WTC11 (cell line): ENCODE results near the gene MEAF6. TPM values are rescaled to one million over a fixed set of nuclear protein-coding genes. Genes with fewer than 3 reads are reported as not detected.

ENCODE experiments used
- ATAC-seq: fragments of 200-7000 bp; cut with Tn5 transposase; 2 replicates; pipeline ENCODE4 v1.10.0; 2021; ENCODE audit warnings: mild to moderate bottlenecking, moderate library complexity
- CTCF ChIA-PET: fragments of 300-600 bp; sonication (Branson Sonifier 250); formaldehyde crosslinking; loops from one replicate; lab custom pipeline; 2021; ENCODE audit warnings: antibody characterized with exemption; lab: Charles Lee
- POLR2A ChIA-PET: fragments of 350-600 bp; sonication (Branson Sonifier 250); formaldehyde crosslinking; loops from one replicate; lab custom pipeline; 2021; ENCODE audit warnings: antibody characterized with exemption; lab: Charles Lee
- DNase-seq: peaks from one replicate; pipeline ENCODE4 v3.0.0; 2021; ENCODE audit warnings: low spot score
- H3K27ac Mint-ChIP-seq: 2 replicates; pipeline ENCODE4 v1.8.0; 2021; ENCODE audit warnings: mixed read lengths
- H3K27me3 Mint-ChIP-seq: 2 replicates; pipeline ENCODE4 v1.8.0; 2021; ENCODE audit warnings: low read depth, mild to moderate bottlenecking, moderate library complexity, mixed read lengths
- H3K36me3 Mint-ChIP-seq: 2 replicates; pipeline ENCODE4 v1.8.0; 2021; ENCODE audit warnings: mixed read lengths
- H3K4me1 Mint-ChIP-seq: 2 replicates; pipeline ENCODE4 v1.8.0; 2022; ENCODE audit warnings: mixed read lengths
- H3K4me3 Mint-ChIP-seq: 2 replicates; pipeline ENCODE4 v1.8.0; 2021; ENCODE audit warnings: mild to moderate bottlenecking, moderate library complexity, mixed read lengths
- H3K9me3 Mint-ChIP-seq: 2 replicates; pipeline ENCODE4 v1.8.0; 2021; ENCODE audit warnings: mixed read lengths
- ATF1 ChIP-seq: sonication (generic); formaldehyde crosslinking; IDR thresholded peaks from 2 replicates; pipeline ENCODE4 v1.8.1; 2023; ENCODE audit warnings: mild to moderate bottlenecking, moderate library complexity, missing genetic modification reagents
- ELF4 ChIP-seq: sonication (generic); formaldehyde crosslinking; IDR thresholded peaks from 2 replicates; pipeline ENCODE4 v1.8.1; 2022; ENCODE audit warnings: low read depth, mild to moderate bottlenecking, moderate library complexity, missing genetic modification reagents
- ESRRA ChIP-seq: sonication (generic); formaldehyde crosslinking; IDR thresholded peaks from 2 replicates; pipeline ENCODE4 v1.8.1; 2022; ENCODE audit warnings: mild to moderate bottlenecking, missing genetic modification reagents, borderline replicate concordance
- GRHL2 ChIP-seq: fragments of 250-450 bp; sonication (Bioruptor Pico); IDR thresholded peaks from 2 replicates; pipeline ENCODE4 v1.8.0; 2022; ENCODE audit warnings: mild to moderate bottlenecking, moderate library complexity; ENCODE audit not compliant: insufficient replicate concordance, severe bottlenecking
- JUN ChIP-seq: sonication (generic); formaldehyde crosslinking; IDR thresholded peaks from 2 replicates; pipeline ENCODE4 v1.8.0; 2023; ENCODE audit warnings: mild to moderate bottlenecking, missing genetic modification reagents
- MXD4 ChIP-seq: fragments of 250-450 bp; sonication (Bioruptor Pico); IDR thresholded peaks from 2 replicates; pipeline ENCODE4 v1.8.0; 2021; ENCODE audit warnings: mild to moderate bottlenecking, moderate library complexity, borderline replicate concordance
- NFE2L1 ChIP-seq: sonication (generic); formaldehyde crosslinking; IDR thresholded peaks from 2 replicates; pipeline ENCODE4 v1.8.1; 2023; ENCODE audit warnings: missing genetic modification reagents
- NFYB ChIP-seq: sonication (generic); formaldehyde crosslinking; conservative IDR thresholded peaks from 2 replicates; pipeline ENCODE4 v1.8.0; 2022; ENCODE audit warnings: low read depth, missing genetic modification reagents
- SOX15 ChIP-seq: fragments of 250-450 bp; sonication (Bioruptor Pico); IDR thresholded peaks from 2 replicates; pipeline ENCODE4 v1.9.0; 2021; ENCODE audit warnings: mild to moderate bottlenecking
- ZNF121 ChIP-seq: sonication (generic); formaldehyde crosslinking; IDR thresholded peaks from 2 replicates; pipeline ENCODE4 v1.8.0; 2023; ENCODE audit warnings: missing genetic modification reagents
- total RNA-seq: library from RNA; stranded (reverse); gene quantifications from 3 replicates; pipeline ENCODE4 v1.2.3, GENCODE V29; 2021
- TF ChIP-seq, protein P1 (sequence below): fragments of 200-600 bp; IDR thresholded peaks from 2 replicates; pipeline ENCODE4 v1.8.0; 2022; ENCODE audit warnings: antibody characterized with exemption
- TF ChIP-seq, protein P2 (sequence below): fragments of 250-450 bp; sonication (Bioruptor Pico); IDR thresholded peaks from 2 replicates; pipeline ENCODE4 v1.8.0; 2021; ENCODE audit warnings: mild to moderate bottlenecking
- TF ChIP-seq, protein P3 (sequence below): fragments of 250-450 bp; sonication (Bioruptor Pico); IDR thresholded peaks from 2 replicates; pipeline ENCODE4 v2.1.2; 2022; ENCODE audit warnings: mild to moderate bottlenecking, moderate library complexity
- TF ChIP-seq, protein P4 (sequence below): sonication (generic); formaldehyde crosslinking; IDR thresholded peaks from 2 replicates; pipeline ENCODE4 v1.8.1; 2023; ENCODE audit warnings: mild to moderate bottlenecking, missing genetic modification reagents, borderline replicate concordance
- TF ChIP-seq, protein P5 (sequence below): sonication (generic); formaldehyde crosslinking; conservative IDR thresholded peaks from 2 replicates; pipeline ENCODE4 v1.8.1; 2023; ENCODE audit warnings: mild to moderate bottlenecking, low read depth, missing genetic modification reagents, moderate library complexity
- TF ChIP-seq, protein P6 (sequence below): sonication (generic); formaldehyde crosslinking; IDR thresholded peaks from 2 replicates; pipeline ENCODE4 v1.8.0; 2023; ENCODE audit warnings: mild to moderate bottlenecking, missing genetic modification reagents

The MEAF6 gene
- total RNA-seq, 1 experiment from 2014 or later: 37.4 TPM

DNA sequence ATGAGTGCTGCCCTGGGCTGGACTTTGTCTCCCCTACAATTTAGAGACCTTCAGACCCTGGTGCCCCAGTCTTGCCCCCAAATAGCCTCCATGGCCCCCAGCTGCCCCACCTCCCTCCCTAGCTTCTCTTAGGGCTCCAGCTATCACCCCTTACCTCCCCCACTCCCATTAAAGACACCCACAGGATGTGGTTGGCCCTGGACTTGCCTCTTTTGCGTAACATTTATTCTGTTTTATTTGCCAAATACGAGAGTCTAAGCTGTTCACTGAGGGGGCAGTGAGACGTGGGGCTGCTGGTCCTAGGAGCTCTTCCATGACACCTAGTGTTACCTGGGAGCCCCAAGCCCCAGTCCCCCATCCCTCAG, 35.7 kb downstream of the MEAF6 start (continued):
- TF ChIP-seq, protein P1, sequence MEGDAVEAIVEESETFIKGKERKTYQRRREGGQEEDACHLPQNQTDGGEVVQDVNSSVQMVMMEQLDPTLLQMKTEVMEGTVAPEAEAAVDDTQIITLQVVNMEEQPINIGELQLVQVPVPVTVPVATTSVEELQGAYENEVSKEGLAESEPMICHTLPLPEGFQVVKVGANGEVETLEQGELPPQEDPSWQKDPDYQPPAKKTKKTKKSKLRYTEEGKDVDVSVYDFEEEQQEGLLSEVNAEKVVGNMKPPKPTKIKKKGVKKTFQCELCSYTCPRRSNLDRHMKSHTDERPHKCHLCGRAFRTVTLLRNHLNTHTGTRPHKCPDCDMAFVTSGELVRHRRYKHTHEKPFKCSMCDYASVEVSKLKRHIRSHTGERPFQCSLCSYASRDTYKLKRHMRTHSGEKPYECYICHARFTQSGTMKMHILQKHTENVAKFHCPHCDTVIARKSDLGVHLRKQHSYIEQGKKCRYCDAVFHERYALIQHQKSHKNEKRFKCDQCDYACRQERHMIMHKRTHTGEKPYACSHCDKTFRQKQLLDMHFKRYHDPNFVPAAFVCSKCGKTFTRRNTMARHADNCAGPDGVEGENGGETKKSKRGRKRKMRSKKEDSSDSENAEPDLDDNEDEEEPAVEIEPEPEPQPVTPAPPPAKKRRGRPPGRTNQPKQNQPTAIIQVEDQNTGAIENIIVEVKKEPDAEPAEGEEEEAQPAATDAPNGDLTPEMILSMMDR: no peak
- TF ChIP-seq ZNF121 (no peak), GRHL2 (CRISPR knock-in tag) (no peak), ELF4 (CRISPR knock-in tag) (no peak), ATF1 (CRISPR knock-in tag) (no peak)
- TF ChIP-seq, protein P2, sequence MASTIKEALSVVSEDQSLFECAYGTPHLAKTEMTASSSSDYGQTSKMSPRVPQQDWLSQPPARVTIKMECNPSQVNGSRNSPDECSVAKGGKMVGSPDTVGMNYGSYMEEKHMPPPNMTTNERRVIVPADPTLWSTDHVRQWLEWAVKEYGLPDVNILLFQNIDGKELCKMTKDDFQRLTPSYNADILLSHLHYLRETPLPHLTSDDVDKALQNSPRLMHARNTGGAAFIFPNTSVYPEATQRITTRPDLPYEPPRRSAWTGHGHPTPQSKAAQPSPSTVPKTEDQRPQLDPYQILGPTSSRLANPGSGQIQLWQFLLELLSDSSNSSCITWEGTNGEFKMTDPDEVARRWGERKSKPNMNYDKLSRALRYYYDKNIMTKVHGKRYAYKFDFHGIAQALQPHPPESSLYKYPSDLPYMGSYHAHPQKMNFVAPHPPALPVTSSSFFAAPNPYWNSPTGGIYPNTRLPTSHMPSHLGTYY (CRISPR knock-in tag): no peak
- TF ChIP-seq, protein P3, sequence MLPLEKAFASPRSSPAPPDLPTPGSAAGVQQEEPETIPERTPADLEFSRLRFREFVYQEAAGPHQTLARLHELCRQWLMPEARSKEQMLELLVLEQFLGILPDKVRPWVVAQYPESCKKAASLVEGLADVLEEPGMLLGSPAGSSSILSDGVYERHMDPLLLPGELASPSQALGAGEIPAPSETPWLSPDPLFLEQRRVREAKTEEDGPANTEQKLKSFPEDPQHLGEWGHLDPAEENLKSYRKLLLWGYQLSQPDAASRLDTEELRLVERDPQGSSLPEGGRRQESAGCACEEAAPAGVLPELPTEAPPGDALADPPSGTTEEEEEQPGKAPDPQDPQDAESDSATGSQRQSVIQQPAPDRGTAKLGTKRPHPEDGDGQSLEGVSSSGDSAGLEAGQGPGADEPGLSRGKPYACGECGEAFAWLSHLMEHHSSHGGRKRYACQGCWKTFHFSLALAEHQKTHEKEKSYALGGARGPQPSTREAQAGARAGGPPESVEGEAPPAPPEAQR: no peak
- TF ChIP-seq, all 79 proteins: peak for 0

DNA sequence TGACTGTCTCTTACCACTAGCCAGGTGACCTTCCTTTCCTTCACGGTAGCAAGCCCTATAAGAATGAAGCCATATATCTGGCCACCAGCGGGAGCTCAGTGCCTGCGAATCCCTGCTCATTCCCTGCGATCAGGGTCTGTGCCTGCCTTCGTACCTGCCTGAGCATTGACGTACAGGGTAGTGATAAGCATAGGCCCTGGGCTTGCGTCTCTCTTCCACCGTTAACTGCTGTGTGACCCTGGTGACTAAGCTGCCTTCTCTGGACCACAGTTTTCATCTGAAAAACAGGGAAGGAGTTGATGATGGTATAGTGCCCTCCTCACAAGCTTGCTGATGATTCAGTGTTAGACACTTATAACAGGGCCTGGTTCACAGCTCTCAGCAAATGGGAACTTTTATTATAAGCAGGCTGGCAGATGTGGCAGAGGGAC, 36.1 kb downstream of the MEAF6 start:
- peaks cover 25% of the 10 kb centered on the region for H3K36me3 Mint-ChIP-seq
- no peaks in the 10 kb centered on the region for H3K9me3 Mint-ChIP-seq
- no peak for TF ChIP-seq JUN (CRISPR knock-in tag)
- TF ChIP-seq NFYB (CRISPR knock-in tag): no peak
- TF ChIP-seq, protein P4, sequence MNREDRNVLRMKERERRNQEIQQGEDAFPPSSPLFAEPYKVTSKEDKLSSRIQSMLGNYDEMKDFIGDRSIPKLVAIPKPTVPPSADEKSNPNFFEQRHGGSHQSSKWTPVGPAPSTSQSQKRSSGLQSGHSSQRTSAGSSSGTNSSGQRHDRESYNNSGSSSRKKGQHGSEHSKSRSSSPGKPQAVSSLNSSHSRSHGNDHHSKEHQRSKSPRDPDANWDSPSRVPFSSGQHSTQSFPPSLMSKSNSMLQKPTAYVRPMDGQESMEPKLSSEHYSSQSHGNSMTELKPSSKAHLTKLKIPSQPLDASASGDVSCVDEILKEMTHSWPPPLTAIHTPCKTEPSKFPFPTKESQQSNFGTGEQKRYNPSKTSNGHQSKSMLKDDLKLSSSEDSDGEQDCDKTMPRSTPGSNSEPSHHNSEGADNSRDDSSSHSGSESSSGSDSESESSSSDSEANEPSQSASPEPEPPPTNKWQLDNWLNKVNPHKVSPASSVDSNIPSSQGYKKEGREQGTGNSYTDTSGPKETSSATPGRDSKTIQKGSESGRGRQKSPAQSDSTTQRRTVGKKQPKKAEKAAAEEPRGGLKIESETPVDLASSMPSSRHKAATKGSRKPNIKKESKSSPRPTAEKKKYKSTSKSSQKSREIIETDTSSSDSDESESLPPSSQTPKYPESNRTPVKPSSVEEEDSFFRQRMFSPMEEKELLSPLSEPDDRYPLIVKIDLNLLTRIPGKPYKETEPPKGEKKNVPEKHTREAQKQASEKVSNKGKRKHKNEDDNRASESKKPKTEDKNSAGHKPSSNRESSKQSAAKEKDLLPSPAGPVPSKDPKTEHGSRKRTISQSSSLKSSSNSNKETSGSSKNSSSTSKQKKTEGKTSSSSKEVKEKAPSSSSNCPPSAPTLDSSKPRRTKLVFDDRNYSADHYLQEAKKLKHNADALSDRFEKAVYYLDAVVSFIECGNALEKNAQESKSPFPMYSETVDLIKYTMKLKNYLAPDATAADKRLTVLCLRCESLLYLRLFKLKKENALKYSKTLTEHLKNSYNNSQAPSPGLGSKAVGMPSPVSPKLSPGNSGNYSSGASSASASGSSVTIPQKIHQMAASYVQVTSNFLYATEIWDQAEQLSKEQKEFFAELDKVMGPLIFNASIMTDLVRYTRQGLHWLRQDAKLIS (CRISPR knock-in tag): no peak
- no peak for TF ChIP-seq SOX15 (CRISPR knock-in tag)
- no peak for TF ChIP-seq ESRRA (CRISPR knock-in tag)
- TF ChIP-seq, protein P5, sequence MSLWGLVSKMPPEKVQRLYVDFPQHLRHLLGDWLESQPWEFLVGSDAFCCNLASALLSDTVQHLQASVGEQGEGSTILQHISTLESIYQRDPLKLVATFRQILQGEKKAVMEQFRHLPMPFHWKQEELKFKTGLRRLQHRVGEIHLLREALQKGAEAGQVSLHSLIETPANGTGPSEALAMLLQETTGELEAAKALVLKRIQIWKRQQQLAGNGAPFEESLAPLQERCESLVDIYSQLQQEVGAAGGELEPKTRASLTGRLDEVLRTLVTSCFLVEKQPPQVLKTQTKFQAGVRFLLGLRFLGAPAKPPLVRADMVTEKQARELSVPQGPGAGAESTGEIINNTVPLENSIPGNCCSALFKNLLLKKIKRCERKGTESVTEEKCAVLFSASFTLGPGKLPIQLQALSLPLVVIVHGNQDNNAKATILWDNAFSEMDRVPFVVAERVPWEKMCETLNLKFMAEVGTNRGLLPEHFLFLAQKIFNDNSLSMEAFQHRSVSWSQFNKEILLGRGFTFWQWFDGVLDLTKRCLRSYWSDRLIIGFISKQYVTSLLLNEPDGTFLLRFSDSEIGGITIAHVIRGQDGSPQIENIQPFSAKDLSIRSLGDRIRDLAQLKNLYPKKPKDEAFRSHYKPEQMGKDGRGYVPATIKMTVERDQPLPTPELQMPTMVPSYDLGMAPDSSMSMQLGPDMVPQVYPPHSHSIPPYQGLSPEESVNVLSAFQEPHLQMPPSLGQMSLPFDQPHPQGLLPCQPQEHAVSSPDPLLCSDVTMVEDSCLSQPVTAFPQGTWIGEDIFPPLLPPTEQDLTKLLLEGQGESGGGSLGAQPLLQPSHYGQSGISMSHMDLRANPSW: no peak
- no peak for TF ChIP-seq MXD4 (CRISPR knock-in tag)
- no peak for TF ChIP-seq NFE2L1 (CRISPR knock-in tag)
- TF ChIP-seq, protein P6, sequence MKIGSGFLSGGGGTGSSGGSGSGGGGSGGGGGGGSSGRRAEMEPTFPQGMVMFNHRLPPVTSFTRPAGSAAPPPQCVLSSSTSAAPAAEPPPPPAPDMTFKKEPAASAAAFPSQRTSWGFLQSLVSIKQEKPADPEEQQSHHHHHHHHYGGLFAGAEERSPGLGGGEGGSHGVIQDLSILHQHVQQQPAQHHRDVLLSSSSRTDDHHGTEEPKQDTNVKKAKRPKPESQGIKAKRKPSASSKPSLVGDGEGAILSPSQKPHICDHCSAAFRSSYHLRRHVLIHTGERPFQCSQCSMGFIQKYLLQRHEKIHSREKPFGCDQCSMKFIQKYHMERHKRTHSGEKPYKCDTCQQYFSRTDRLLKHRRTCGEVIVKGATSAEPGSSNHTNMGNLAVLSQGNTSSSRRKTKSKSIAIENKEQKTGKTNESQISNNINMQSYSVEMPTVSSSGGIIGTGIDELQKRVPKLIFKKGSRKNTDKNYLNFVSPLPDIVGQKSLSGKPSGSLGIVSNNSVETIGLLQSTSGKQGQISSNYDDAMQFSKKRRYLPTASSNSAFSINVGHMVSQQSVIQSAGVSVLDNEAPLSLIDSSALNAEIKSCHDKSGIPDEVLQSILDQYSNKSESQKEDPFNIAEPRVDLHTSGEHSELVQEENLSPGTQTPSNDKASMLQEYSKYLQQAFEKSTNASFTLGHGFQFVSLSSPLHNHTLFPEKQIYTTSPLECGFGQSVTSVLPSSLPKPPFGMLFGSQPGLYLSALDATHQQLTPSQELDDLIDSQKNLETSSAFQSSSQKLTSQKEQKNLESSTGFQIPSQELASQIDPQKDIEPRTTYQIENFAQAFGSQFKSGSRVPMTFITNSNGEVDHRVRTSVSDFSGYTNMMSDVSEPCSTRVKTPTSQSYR (CRISPR knock-in tag): no peak
- TF ChIP-seq, protein P3: no peak
- no peak for TF ChIP-seq GRHL2 (CRISPR knock-in tag)
- peaks cover 6% of the 10 kb centered on the region for H3K27me3 Mint-ChIP-seq
- peaks cover 40% of the 10 kb centered on the region for H3K4me1 Mint-ChIP-seq
- ATAC-seq: no peak
- ChIA-PET CTCF (interaction anchor here (1.2 to 6.4 kb wide), 8 partner anchors 8 to 125 kb away, joined by 3 to 109 read pairs (median 7); partner anchors contain the start of gene MEAF6), POLR2A (interaction anchor here (0.6 to 1.9 kb wide), 2 partner anchors 9 to 15 kb away, joined by 7 to 8 read pairs; no protein-coding TSS in a partner anchor)
- no peak overlapping the region for H3K27ac Mint-ChIP-seq
- no peak overlapping the region for H3K4me3 Mint-ChIP-seq
- DNase-seq: no peak
